Parathyroid adenoma (tissue), 2 donors: ENCODE data around the gene LTO1.

Source experiments
- H2AFZ ChIP-seq: fragments of 300-600 bp; sonication (generic); one replicate; pipeline ENCODE4 v1.7.0; 2017; ENCODE audit warnings: antibody characterized with exemption, mild to moderate bottlenecking
- H3K27ac ChIP-seq: fragments of 300-600 bp; sonication (generic); one replicate; pipeline ENCODE4 v1.7.0; 2017
- H3K27me3 ChIP-seq: fragments of 300-600 bp; sonication (generic); one replicate; pipeline ENCODE4 v1.7.0; 2017; ENCODE audit warnings: low read length; ENCODE audit not compliant: control insufficient read depth, insufficient read depth
- H3K36me3 ChIP-seq: fragments of 300-600 bp; sonication (generic); one replicate; pipeline ENCODE4 v1.7.0; 2017; ENCODE audit warnings: low read length; ENCODE audit not compliant: control insufficient read depth, insufficient read depth
- H3K4me1 ChIP-seq: fragments of 300-600 bp; sonication (generic); one replicate; pipeline ENCODE4 v1.7.0; 2017; ENCODE audit warnings: control low read depth
- H3K4me2 ChIP-seq: fragments of 300-600 bp; sonication (generic); one replicate; pipeline ENCODE4 v1.7.0; 2017; ENCODE audit warnings: low read length
- H3K4me3 ChIP-seq: fragments of 300-600 bp; sonication (generic); one replicate; pipeline ENCODE4 v1.7.0; 2017; ENCODE audit warnings: low read depth, low read length
- H3K79me2 ChIP-seq: fragments of 300-600 bp; sonication (generic); one replicate; pipeline ENCODE4 v1.7.0; 2017; ENCODE audit warnings: control low read depth
- H3K9ac ChIP-seq: fragments of 300-600 bp; sonication (generic); one replicate; pipeline ENCODE4 v1.7.0; 2017; ENCODE audit warnings: mild to moderate bottlenecking
- H3K9me3 ChIP-seq: fragments of 300-600 bp; sonication (generic); one replicate; pipeline ENCODE4 v1.7.0; 2017; ENCODE audit warnings: low read length; ENCODE audit not compliant: control insufficient read depth
- TF ChIP-seq, protein P1 (sequence below): fragments of 300-600 bp; sonication (generic); IDR thresholded peaks from one replicate; pipeline ENCODE4 v1.7.0; 2017; ENCODE audit warnings: antibody characterized with exemption, mild to moderate bottlenecking
- donor health status: primary hyperparathyroidism.

The LTO1 gene

GRCh38 chr11:69617220-69617619 lies 57.9 kb downstream of the LTO1 start:
- H3K9ac ChIP-seq, result no peak overlapping the region
- no peak overlapping the region for H3K27ac ChIP-seq
- H3K27me3 ChIP-seq, result no peaks in the 10 kb centered on the region
- H3K4me2 ChIP-seq, result no peak overlapping the region
- no peak overlapping the region for H2AFZ ChIP-seq
- H3K4me1 ChIP-seq, result no peaks in the 10 kb centered on the region
- H3K79me2 ChIP-seq, result no peaks in the 10 kb centered on the region
- no peaks in the 10 kb centered on the region for H3K36me3 ChIP-seq
- H3K4me3 ChIP-seq, result no peak overlapping the region
- no peaks in the 10 kb centered on the region for H3K9me3 ChIP-seq
- TF ChIP-seq, protein P1, sequence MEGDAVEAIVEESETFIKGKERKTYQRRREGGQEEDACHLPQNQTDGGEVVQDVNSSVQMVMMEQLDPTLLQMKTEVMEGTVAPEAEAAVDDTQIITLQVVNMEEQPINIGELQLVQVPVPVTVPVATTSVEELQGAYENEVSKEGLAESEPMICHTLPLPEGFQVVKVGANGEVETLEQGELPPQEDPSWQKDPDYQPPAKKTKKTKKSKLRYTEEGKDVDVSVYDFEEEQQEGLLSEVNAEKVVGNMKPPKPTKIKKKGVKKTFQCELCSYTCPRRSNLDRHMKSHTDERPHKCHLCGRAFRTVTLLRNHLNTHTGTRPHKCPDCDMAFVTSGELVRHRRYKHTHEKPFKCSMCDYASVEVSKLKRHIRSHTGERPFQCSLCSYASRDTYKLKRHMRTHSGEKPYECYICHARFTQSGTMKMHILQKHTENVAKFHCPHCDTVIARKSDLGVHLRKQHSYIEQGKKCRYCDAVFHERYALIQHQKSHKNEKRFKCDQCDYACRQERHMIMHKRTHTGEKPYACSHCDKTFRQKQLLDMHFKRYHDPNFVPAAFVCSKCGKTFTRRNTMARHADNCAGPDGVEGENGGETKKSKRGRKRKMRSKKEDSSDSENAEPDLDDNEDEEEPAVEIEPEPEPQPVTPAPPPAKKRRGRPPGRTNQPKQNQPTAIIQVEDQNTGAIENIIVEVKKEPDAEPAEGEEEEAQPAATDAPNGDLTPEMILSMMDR, result no peak
